Progenitor cell of endocrine pancreas (in vitro differentiated cells): Measurements from ENCODE around the gene PANX3. TPM values are rescaled to one million over a fixed set of nuclear protein-coding genes. Genes with fewer than 3 reads are reported as not detected.
A peak's percentile ranks its signal among the peaks of the same experiment; 100 is the strongest.

ENCODE experiments used
- DNase-seq: peaks from one replicate; pipeline ENCODE4 v3.0.0; 2021; ENCODE audit warnings: low spot score; ENCODE audit not compliant: unreplicated experiment
- H3K27ac Mint-ChIP-seq: 2 replicates; pipeline ENCODE4 v1.8.0; 2021; ENCODE audit warnings: mild to moderate bottlenecking, moderate library complexity, mixed read lengths
- H3K27me3 Mint-ChIP-seq: 2 replicates; pipeline ENCODE4 v1.8.0; 2021; ENCODE audit warnings: mixed read lengths
- H3K36me3 Mint-ChIP-seq: 2 replicates; pipeline ENCODE4 v1.8.0; 2022; ENCODE audit warnings: mixed read lengths; ENCODE audit not compliant: insufficient read depth
- H3K4me1 Mint-ChIP-seq: 2 replicates; pipeline ENCODE4 v1.8.0; 2021; ENCODE audit warnings: low read depth, mixed read lengths
- H3K4me3 Mint-ChIP-seq: 2 replicates; pipeline ENCODE4 v1.8.0; 2021; ENCODE audit warnings: low read depth, mild to moderate bottlenecking, moderate library complexity, mixed read lengths
- H3K9me3 Mint-ChIP-seq: 2 replicates; pipeline ENCODE4 v1.8.0; 2021; ENCODE audit warnings: low read depth, mixed read lengths
- total RNA-seq: library from RNA; stranded (reverse); gene quantifications from 2 replicates; pipeline ENCODE4 v1.2.1, GENCODE V29; 2021
- TF ChIP-seq, protein P1 (sequence below): fragments of 200-600 bp; sonication (generic); IDR thresholded peaks from one replicate; pipeline ENCODE4 v1.5.0; 2021; ENCODE audit warnings: antibody characterized with exemption, mild to moderate bottlenecking; ENCODE audit not compliant: unreplicated experiment

The PANX3 gene
- total RNA-seq, 1 donor from 2014 or later = not detected

GRCh38 chr11:124581817-124582216 lies 29.4 kb upstream of the PANX3 start:
- peaks cover 24% of the 10 kb centered on the region for H3K4me1 Mint-ChIP-seq
- no peaks in the 10 kb centered on the region for H3K9me3 Mint-ChIP-seq
- no peak for DNase-seq
- no peak overlapping the region for H3K4me3 Mint-ChIP-seq
- TF ChIP-seq, protein P1, sequence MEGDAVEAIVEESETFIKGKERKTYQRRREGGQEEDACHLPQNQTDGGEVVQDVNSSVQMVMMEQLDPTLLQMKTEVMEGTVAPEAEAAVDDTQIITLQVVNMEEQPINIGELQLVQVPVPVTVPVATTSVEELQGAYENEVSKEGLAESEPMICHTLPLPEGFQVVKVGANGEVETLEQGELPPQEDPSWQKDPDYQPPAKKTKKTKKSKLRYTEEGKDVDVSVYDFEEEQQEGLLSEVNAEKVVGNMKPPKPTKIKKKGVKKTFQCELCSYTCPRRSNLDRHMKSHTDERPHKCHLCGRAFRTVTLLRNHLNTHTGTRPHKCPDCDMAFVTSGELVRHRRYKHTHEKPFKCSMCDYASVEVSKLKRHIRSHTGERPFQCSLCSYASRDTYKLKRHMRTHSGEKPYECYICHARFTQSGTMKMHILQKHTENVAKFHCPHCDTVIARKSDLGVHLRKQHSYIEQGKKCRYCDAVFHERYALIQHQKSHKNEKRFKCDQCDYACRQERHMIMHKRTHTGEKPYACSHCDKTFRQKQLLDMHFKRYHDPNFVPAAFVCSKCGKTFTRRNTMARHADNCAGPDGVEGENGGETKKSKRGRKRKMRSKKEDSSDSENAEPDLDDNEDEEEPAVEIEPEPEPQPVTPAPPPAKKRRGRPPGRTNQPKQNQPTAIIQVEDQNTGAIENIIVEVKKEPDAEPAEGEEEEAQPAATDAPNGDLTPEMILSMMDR = no peak
- H3K27ac Mint-ChIP-seq = peak overlapping the region; percentile 66
- H3K27me3 Mint-ChIP-seq = peaks cover 21% of the 10 kb centered on the region
- H3K36me3 Mint-ChIP-seq = no peaks in the 10 kb centered on the region

DNA sequence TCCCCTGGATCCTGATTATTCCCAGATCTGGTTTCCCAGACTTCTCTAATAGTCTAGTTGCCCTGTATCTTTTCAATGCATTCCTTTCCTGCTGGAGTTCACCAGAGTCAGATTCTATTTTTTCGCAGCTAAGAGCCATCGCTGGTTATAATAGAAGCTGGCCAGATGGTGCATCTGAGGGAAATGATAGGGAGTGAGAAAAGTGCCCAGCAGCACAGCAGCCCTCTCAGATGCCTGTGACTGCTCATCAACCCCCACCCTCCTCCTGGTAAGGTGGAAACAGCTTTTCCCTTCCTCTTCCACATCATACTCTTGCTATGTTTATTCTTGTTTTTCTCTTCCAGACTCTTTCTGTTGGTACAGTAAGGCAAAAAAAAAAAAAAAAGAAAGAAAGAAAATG lies 28.7 kb upstream of the PANX3 start:
- TF ChIP-seq, protein P1 = no peak
- peaks cover 24% of the 10 kb centered on the region for H3K4me1 Mint-ChIP-seq
- H3K4me3 Mint-ChIP-seq = no peak overlapping the region
- H3K27me3 Mint-ChIP-seq = peaks cover 16% of the 10 kb centered on the region
- no peaks in the 10 kb centered on the region for H3K9me3 Mint-ChIP-seq
- DNase-seq = no peak
- no peak overlapping the region for H3K27ac Mint-ChIP-seq
- no peaks in the 10 kb centered on the region for H3K36me3 Mint-ChIP-seq

DNA sequence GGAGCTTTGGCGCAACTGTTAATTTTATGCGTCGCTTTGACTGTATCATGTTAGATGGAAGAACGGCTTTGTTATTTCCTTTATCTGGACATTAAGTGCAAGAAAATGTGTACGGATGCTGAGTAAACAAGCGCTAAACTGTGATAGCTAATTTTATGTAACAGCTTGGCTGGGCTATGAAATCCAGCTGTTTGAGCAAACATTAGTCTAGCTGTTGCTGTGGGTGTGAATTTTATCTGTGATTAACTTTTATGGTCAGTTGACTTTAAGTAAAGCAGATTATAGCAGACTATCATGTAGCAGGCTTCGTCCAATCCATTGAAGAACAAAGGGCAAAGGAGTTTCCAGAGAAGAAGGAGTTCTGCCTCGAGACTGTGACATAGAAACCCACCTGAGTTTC lies 27.4 kb upstream of the PANX3 start:
- TF ChIP-seq, protein P1 = no peak
- H3K4me1 Mint-ChIP-seq = peaks cover 20% of the 10 kb centered on the region
- H3K36me3 Mint-ChIP-seq = no peaks in the 10 kb centered on the region
- no peak overlapping the region for H3K27ac Mint-ChIP-seq
- no peaks in the 10 kb centered on the region for H3K9me3 Mint-ChIP-seq
- H3K27me3 Mint-ChIP-seq = peaks cover 10% of the 10 kb centered on the region
- DNase-seq = no peak
- H3K4me3 Mint-ChIP-seq = no peak overlapping the region

DNA sequence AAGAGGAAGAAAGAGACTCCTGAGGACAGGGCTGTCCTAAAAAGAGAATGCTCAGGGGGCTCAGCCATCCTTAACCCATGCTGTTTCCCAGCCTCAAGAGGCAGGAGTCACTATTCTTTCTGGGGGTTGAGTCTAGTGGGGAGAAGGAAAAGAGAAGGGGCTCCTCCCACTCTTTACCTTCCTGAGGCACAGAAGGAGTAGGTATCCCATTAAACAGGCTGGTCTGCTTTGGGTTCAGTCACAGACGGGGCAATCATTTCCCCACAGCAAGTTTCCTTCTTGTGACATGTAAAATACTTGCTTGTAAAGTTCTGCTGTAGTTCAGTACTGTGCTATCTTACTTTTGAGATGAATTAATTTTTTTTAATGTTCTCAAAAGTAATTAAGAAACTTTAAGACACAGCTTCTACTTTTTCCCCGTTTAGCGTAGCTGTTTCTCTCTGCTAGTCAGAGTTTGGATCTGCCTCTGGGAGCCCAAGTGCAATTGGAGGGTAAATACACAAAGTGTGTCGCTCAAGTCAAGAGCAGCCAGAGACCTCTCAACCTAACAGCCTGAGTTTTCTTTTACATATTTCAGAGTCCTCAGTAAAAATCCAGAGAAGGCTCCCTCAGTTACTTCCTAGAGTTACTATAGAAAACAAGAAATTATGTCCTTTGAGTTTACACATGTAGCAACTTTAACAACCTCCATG lies 26.4 kb upstream of the PANX3 start:
- H3K27ac Mint-ChIP-seq = no peak overlapping the region
- DNase-seq = no peak
- peaks cover 6% of the 10 kb centered on the region for H3K27me3 Mint-ChIP-seq
- H3K36me3 Mint-ChIP-seq = no peaks in the 10 kb centered on the region
- H3K9me3 Mint-ChIP-seq = no peaks in the 10 kb centered on the region
- H3K4me1 Mint-ChIP-seq = peaks cover 16% of the 10 kb centered on the region
- TF ChIP-seq, protein P1 = no peak
- no peak overlapping the region for H3K4me3 Mint-ChIP-seq

DNA sequence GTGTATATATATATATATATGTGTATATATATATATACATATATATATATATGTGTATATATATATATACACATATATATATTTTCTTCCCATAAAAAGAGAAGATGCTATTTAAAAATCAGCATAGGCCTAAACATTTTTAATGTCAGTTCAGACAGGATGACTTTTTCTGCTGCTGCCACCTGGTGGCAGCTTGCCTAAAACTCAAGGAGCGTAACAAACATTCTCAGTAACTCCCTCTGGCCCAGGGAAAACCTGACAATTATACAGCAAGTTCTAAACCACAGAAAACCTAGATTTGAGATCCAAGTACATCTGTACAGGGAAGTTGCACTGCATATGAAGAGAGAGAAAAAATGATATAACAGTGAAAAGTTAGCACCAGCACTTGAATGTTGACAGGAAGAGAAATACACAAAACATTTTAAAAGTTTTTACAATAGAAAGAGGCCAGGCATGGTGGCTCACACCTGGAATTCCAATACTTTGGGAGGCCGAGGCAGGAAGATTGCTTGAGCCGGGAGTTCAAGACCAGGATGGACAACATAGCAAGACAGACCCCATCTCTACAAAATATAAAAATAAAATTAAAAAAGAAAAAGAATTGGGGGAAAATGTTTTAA lies 24.9 kb upstream of the PANX3 start:
- Mint-ChIP-seq H3K36me3 (no peaks in the 10 kb centered on the region), H3K4me1 (peaks cover 16% of the 10 kb centered on the region), H3K27ac (no peak overlapping the region), H3K4me3 (no peak overlapping the region), H3K9me3 (no peaks in the 10 kb centered on the region), H3K27me3 (peaks cover 2% of the 10 kb centered on the region)
- TF ChIP-seq, protein P1 = peak; percentile 74
- DNase-seq = peak; percentile 24
